Glutamatergic neuron (in vitro differentiated cells): Measurements from ENCODE around the gene ENPP3. TPM values are rescaled to one million over a fixed set of nuclear protein-coding genes. Genes with fewer than 3 reads are reported as not detected.

Experiments
- DNase-seq: peaks from one replicate; pipeline ENCODE4 v3.0.0; 2022
- H3K27ac Mint-ChIP-seq: one replicate; pipeline ENCODE4 v1.8.0; 2020; ENCODE audit warnings: mild to moderate bottlenecking, mixed read lengths, inconsistent platforms; ENCODE audit not compliant: unreplicated experiment
- H3K27me3 Mint-ChIP-seq: one replicate; pipeline ENCODE4 v1.8.0; 2020; ENCODE audit warnings: mild to moderate bottlenecking, moderate library complexity, mixed read lengths, inconsistent platforms; ENCODE audit not compliant: unreplicated experiment
- H3K36me3 Mint-ChIP-seq: one replicate; pipeline ENCODE4 v1.8.0; 2020; ENCODE audit warnings: mild to moderate bottlenecking, mixed read lengths, inconsistent platforms; ENCODE audit not compliant: unreplicated experiment
- H3K4me1 Mint-ChIP-seq: one replicate; pipeline ENCODE4 v1.8.0; 2020; ENCODE audit warnings: mild to moderate bottlenecking, low read depth, mixed read lengths, inconsistent platforms; ENCODE audit not compliant: unreplicated experiment
- H3K4me3 Mint-ChIP-seq: one replicate; pipeline ENCODE4 v1.8.0; 2020; ENCODE audit warnings: mild to moderate bottlenecking, mixed read lengths, inconsistent platforms; ENCODE audit not compliant: unreplicated experiment
- H3K9me3 Mint-ChIP-seq: one replicate; pipeline ENCODE4 v1.8.0; 2020; ENCODE audit warnings: mild to moderate bottlenecking, moderate library complexity, mixed read lengths, inconsistent platforms; ENCODE audit not compliant: unreplicated experiment
- CTCF ChIP-seq: fragments of 200-600 bp; sonication (generic); IDR thresholded peaks from one replicate; pipeline ENCODE4 v1.5.0; 2021; ENCODE audit not compliant: partially characterized antibody, unreplicated experiment
- total RNA-seq: library from RNA; stranded (reverse); fragmentation: NEBNext Ultra II Directional; extraction: Animal tissue kit (Norgen Biotek cat#: 25700); gene quantifications from one replicate; pipeline ENCODE4 v1.2.1, GENCODE V29; 2021; ENCODE audit not compliant: unreplicated experiment

ENPP3 gene
- total RNA-seq, 1 donor from 2014 or later, result not detected

- DNase-seq, result no peak
- H3K36me3 Mint-ChIP-seq, result peaks cover 5% of the 10 kb centered on the region
- peak; percentile 21 for TF ChIP-seq CTCF
- no peaks in the 10 kb centered on the region for H3K4me1 Mint-ChIP-seq
- no peaks in the 10 kb centered on the region for H3K27me3 Mint-ChIP-seq
- H3K4me3 Mint-ChIP-seq, result no peak overlapping the region
- H3K9me3 Mint-ChIP-seq, result no peaks in the 10 kb centered on the region
- no peak overlapping the region for H3K27ac Mint-ChIP-seq
These were observed 39.7 kb upstream of the ENPP3 start for GRCh38 chr6:131597446-131597845.

DNA sequence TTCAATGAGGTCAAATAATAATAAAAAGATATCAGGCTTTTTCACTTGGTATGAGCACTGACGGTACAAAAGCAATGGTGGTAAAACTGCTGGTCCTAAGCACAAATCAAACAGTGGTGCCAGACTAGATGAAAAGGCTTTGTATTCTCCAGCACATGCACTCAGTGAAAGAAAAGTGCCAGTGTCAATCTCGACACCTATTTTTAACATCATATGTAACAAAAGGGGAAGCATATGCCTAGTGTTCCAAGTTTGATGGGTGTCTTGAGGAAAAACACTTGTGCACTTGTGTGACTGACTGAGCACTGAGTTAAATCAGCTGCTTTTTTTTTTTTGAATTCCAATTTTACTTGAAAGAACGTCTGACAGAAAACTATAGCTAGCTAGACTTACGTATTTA lies 36.4 kb upstream of the ENPP3 start:
- no peak overlapping the region for H3K27ac Mint-ChIP-seq

GRCh38 chr6:131602781-131603312 lies 34.3 kb upstream of the ENPP3 start:
- Mint-ChIP-seq H3K36me3 (no peaks in the 10 kb centered on the region), H3K27ac (no peak overlapping the region), H3K4me3 (no peak overlapping the region), H3K27me3 (peaks cover 2% of the 10 kb centered on the region), H3K9me3 (no peaks in the 10 kb centered on the region), H3K4me1 (no peaks in the 10 kb centered on the region)
- no peak for TF ChIP-seq CTCF
- no peak for DNase-seq

More for the DNA sequence above, 36.4 kb upstream of the ENPP3 start:
- Mint-ChIP-seq H3K4me1 (no peaks in the 10 kb centered on the region), H3K36me3 (no peaks in the 10 kb centered on the region), H3K4me3 (no peak overlapping the region), H3K9me3 (no peaks in the 10 kb centered on the region), H3K27me3 (no peaks in the 10 kb centered on the region)
- no peak for TF ChIP-seq CTCF
- DNase-seq, result no peak

DNA sequence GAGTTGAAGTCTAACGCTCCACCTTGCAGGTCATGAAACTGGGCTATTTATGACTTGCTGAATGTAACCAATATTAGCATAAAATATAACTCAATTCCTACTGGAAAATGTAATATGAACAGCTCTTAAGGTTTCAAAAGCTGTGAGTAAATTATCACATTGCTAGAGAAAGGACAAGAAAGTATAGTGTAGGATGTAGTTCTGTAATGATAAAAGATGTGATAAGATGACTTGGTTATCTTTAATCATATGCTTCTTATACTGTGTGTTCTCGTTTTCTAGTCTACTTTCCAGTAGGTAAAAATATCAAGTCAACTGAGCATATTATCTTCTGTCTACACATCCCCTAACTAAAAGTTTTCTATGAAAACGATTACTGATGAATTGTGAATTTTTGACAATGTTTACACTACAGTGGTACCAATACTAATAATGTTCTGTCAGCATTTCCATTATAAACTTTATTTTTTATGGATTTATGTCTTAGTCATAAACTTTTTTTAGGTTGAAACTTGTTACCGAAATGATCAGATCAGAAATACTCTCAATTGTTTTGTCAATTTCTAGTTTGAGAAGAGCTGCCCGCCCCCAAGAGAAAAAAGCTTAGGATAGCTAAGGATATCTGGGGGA lies 23.7 kb upstream of the ENPP3 start:
- Mint-ChIP-seq H3K4me3 (no peak overlapping the region), H3K36me3 (no peaks in the 10 kb centered on the region), H3K27ac (no peak overlapping the region), H3K4me1 (no peaks in the 10 kb centered on the region), H3K27me3 (peaks cover 3% of the 10 kb centered on the region), H3K9me3 (no peaks in the 10 kb centered on the region)
- TF ChIP-seq CTCF, result no peak
- no peak for DNase-seq

- Mint-ChIP-seq H3K27me3 (no peaks in the 10 kb centered on the region), H3K36me3 (no peaks in the 10 kb centered on the region), H3K4me1 (no peaks in the 10 kb centered on the region)
These were observed 21.8 kb upstream of the ENPP3 start for GRCh38 chr6:131615275-131615674.

More at GRCh38 chr6:131615275-131615674, 21.8 kb upstream of the ENPP3 start:
- no peak for TF ChIP-seq CTCF
- Mint-ChIP-seq H3K4me3 (no peak overlapping the region), H3K9me3 (no peaks in the 10 kb centered on the region), H3K27ac (no peak overlapping the region)
- no peak for DNase-seq
